Measurements from ENCODE around the gene DCUN1D1.

- TF ChIP-seq, protein P1, sequence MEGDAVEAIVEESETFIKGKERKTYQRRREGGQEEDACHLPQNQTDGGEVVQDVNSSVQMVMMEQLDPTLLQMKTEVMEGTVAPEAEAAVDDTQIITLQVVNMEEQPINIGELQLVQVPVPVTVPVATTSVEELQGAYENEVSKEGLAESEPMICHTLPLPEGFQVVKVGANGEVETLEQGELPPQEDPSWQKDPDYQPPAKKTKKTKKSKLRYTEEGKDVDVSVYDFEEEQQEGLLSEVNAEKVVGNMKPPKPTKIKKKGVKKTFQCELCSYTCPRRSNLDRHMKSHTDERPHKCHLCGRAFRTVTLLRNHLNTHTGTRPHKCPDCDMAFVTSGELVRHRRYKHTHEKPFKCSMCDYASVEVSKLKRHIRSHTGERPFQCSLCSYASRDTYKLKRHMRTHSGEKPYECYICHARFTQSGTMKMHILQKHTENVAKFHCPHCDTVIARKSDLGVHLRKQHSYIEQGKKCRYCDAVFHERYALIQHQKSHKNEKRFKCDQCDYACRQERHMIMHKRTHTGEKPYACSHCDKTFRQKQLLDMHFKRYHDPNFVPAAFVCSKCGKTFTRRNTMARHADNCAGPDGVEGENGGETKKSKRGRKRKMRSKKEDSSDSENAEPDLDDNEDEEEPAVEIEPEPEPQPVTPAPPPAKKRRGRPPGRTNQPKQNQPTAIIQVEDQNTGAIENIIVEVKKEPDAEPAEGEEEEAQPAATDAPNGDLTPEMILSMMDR (IDR thresholded peaks at IDR 0.05; ENCODE audit: insufficient read depth, low read length, poor library complexity, severe bottlenecking), result no peak
- TF ChIP-seq EZH2phosphoT487 (conservative IDR thresholded peaks at IDR 0.05; ENCODE audit: low read length), result no peak
These were observed 20.6 kb downstream of the DCUN1D1 start for GRCh38 chr3:182959474-182960350.

Measured in SU-DHL-6 (cell line).